ENCODE measurements around the gene TOPAZ1. TPM values are rescaled to one million over a fixed set of nuclear protein-coding genes. Genes with fewer than 3 reads are reported as not detected.

TOPAZ1 gene
- total and polyA plus RNA-seq, 9 of the 15 experiments (the other 6 are each of a cell fraction or from before 2014, with no cell fraction given): 0.01 TPM; not detected in 8

DNA sequence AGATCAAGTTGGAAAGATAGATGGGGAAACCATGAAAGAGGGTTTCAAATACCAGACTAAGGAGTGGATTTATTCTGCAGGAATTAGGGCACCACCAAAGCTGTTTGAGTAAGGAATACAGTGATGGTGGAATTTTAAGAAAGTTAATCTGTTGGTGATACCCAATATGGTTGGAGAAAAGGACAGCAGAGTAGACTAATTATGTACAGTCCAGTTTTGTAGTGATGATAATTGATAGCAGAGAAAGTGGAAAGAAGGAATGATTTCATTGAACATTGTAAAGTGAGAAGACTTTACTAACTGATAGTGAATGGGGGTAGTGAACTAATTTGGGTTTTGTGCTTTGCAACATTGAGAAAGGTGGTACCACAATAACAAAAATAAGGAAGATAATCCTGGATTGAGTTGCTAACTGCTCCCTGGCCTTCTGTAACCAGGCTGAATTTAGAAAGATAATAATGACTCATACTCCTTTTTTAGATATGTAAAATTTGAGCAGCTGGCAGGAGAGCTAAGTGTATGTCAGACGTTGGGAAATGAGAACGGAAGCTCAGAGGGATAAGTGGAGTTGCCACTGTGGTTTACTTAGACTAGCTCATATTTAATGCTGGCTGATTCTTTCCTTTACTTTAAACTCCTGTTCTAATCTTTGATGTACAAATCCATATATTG, 113.8 kb downstream of the TOPAZ1 start (continued):
- no peak for TF ChIP-seq ZKSCAN1 (IDR thresholded peaks at IDR 0.05; ENCODE audit: low read depth, low read length)
- TF ChIP-seq BACH1 (tag; IDR thresholded peaks at IDR 0.05): no peak
- TF ChIP-seq, protein P1, sequence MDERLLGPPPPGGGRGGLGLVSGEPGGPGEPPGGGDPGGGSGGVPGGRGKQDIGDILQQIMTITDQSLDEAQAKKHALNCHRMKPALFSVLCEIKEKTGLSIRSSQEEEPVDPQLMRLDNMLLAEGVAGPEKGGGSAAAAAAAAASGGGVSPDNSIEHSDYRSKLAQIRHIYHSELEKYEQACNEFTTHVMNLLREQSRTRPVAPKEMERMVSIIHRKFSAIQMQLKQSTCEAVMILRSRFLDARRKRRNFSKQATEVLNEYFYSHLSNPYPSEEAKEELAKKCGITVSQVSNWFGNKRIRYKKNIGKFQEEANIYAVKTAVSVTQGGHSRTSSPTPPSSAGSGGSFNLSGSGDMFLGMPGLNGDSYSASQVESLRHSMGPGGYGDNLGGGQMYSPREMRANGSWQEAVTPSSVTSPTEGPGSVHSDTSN (CRISPR knock-in tag; IDR thresholded peaks at IDR 0.05; ENCODE audit: low read depth): no peak
- TF ChIP-seq, protein P1 (tag; conservative IDR thresholded peaks at IDR 0.05; ENCODE audit: low read depth): no peak
- no peak for TF ChIP-seq RBM25 (IDR thresholded peaks at IDR 0.05; ENCODE audit: low read depth, low read length, severe bottlenecking)
- TF ChIP-seq PHF20 (IDR thresholded peaks at IDR 0.05; ENCODE audit: partially characterized antibody): no peak
- no peak for TF ChIP-seq BRF1 (IDR thresholded peaks at IDR 0.05; ENCODE audit: borderline replicate concordance, extremely low read depth, insufficient read length)
- TF ChIP-seq TAL1 (IDR thresholded peaks at IDR 0.05): peak; percentile 43
- TF ChIP-seq MED1 (CRISPR knock-in tag; IDR thresholded peaks at IDR 0.05; ENCODE audit: borderline replicate concordance): no peak
- TF ChIP-seq, protein P2, sequence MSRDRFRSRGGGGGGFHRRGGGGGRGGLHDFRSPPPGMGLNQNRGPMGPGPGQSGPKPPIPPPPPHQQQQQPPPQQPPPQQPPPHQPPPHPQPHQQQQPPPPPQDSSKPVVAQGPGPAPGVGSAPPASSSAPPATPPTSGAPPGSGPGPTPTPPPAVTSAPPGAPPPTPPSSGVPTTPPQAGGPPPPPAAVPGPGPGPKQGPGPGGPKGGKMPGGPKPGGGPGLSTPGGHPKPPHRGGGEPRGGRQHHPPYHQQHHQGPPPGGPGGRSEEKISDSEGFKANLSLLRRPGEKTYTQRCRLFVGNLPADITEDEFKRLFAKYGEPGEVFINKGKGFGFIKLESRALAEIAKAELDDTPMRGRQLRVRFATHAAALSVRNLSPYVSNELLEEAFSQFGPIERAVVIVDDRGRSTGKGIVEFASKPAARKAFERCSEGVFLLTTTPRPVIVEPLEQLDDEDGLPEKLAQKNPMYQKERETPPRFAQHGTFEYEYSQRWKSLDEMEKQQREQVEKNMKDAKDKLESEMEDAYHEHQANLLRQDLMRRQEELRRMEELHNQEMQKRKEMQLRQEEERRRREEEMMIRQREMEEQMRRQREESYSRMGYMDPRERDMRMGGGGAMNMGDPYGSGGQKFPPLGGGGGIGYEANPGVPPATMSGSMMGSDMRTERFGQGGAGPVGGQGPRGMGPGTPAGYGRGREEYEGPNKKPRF (IDR thresholded peaks at IDR 0.05; ENCODE audit: low read depth, low read length): no peak
- TF ChIP-seq, protein P3, sequence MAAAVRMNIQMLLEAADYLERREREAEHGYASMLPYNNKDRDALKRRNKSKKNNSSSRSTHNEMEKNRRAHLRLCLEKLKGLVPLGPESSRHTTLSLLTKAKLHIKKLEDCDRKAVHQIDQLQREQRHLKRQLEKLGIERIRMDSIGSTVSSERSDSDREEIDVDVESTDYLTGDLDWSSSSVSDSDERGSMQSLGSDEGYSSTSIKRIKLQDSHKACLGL (CRISPR knock-in tag; IDR thresholded peaks at IDR 0.05; ENCODE audit: borderline replicate concordance, poor library complexity, severe bottlenecking): no peak
- no peak for TF ChIP-seq ZBTB8A (IDR thresholded peaks at IDR 0.05; ENCODE audit: partially characterized antibody)
- no peak for TF ChIP-seq TCFL5 (CRISPR knock-in tag; conservative IDR thresholded peaks at IDR 0.05)
- TF ChIP-seq NFE2 (IDR thresholded peaks at IDR 0.05; ENCODE audit: low read depth): 0 out of 2 replicates have a peak, but pooled peaks have one; percentile 14
- peak; percentile 29 for TF ChIP-seq CCNT2 (IDR thresholded peaks at IDR 0.05; ENCODE audit: borderline replicate concordance, extremely low read depth, insufficient read length, low read depth, low read length)
- TF ChIP-seq, protein P4, sequence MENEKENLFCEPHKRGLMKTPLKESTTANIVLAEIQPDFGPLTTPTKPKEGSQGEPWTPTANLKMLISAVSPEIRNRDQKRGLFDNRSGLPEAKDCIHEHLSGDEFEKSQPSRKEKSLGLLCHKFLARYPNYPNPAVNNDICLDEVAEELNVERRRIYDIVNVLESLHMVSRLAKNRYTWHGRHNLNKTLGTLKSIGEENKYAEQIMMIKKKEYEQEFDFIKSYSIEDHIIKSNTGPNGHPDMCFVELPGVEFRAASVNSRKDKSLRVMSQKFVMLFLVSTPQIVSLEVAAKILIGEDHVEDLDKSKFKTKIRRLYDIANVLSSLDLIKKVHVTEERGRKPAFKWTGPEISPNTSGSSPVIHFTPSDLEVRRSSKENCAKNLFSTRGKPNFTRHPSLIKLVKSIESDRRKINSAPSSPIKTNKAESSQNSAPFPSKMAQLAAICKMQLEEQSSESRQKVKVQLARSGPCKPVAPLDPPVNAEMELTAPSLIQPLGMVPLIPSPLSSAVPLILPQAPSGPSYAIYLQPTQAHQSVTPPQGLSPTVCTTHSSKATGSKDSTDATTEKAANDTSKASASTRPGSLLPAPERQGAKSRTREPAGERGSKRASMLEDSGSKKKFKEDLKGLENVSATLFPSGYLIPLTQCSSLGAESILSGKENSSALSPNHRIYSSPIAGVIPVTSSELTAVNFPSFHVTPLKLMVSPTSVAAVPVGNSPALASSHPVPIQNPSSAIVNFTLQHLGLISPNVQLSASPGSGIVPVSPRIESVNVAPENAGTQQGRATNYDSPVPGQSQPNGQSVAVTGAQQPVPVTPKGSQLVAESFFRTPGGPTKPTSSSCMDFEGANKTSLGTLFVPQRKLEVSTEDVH (IDR thresholded peaks at IDR 0.05; ENCODE audit: low read depth, partially characterized antibody): no peak
- no peak for TF ChIP-seq EHMT2 (IDR thresholded peaks at IDR 0.05)

All from K562 (cell line).